HTERT RPE-1 (cell line): Measurements from ENCODE around the gene NCKAP5.

Experiments
- in situ Hi-C: fragments of 300-500 bp; cut with MboI; formaldehyde crosslinking; loops from 4 replicates; pipeline ENCODE4 v1.14.3; 2020; ENCODE audit warnings: low sequenced_read_pairs

The NCKAP5 gene

DNA sequence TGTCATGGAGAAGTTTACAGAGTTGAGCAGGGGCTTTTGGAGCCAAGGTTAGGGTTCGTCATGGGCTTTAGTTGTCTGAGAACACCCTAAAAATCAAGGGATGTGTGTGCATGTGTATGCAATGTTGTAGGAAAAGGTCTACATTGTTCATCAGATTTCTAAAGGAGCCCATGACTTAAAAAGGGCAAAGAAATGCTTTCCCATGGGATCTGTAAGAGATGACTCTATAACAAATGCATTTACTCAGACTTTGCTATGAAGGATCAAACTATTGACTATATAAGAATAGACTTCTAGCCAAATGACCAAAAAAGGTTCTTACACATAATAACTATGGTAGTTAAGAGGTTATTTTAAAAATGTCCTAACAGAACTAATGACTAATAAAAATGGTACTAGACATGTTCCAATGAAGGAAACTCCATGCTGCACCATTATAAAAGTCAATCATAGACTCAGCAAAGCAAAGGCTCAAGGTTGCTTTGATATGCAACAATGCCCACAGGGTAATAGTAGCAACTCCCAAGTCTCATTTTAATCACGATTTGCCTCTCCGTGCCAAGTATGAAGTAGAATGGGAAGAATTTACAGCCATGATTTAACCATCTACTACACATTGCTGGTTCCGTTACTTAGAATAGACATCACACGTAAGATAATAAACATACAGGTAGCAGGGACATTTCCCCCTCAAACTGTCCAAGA lies 158.5 kb downstream of the NCKAP5 start:
- in situ Hi-C loops: no loop called here

DNA sequence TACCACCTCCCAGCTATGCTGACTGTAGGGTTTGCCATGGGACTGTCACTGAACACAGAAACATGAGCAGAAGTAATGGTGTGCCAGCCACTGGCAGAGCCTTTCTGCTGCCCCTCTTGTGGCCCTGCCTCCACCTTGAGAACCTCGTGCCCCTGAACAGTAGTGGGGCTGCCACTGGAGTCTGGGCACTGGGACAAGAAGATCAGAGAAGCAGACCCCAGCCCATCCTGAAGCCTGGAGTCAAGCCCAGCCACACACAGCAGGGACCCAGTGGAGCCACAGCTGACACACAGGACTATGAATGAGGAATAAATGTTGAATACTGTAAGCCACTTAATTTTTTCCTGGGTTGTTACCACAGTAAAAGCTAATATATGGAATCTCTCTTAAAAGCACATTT lies 159.6 kb downstream of the NCKAP5 start:
- in situ Hi-C loops: no loop called here

DNA sequence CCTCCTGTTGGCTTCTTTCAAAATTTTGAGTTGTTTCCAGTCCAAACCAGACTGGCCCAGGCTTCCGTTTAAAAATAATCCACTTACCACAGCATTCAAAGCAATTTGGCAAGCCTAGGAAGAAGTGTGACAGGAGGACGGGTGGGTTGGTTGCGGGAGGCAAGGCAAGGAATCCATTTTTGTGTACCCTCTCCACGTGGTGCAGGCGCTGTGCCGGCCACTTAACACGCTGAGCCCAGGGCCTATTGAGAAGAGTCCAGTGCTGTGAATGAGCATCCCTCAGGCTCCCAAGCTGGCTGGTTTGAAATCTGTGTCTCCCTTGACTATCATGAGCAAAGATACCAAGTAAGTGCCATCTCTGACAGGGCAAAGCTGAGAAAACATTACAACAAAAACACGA lies 160.9 kb downstream of the NCKAP5 start:
- in situ Hi-C loops: no loop called here

DNA sequence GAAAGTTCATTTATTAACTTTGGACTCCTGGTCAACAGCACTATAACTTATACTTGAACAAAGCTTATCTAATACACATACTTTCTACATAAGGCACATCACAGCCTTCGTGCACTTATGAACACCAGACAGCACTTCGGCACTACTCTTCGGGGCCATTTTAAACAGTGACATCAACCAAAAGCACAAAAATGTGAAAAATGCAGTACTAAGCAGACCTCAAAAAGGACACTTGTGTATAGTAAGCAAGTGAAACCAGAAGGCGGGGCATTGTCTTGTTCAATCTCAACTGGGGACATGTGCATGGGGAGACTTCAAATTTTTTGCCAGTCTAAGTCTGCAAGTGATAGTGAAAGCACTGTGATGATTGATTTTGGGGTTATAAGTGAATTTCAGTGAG lies 163.0 kb downstream of the NCKAP5 start:
- in situ Hi-C loops: no loop called here

DNA sequence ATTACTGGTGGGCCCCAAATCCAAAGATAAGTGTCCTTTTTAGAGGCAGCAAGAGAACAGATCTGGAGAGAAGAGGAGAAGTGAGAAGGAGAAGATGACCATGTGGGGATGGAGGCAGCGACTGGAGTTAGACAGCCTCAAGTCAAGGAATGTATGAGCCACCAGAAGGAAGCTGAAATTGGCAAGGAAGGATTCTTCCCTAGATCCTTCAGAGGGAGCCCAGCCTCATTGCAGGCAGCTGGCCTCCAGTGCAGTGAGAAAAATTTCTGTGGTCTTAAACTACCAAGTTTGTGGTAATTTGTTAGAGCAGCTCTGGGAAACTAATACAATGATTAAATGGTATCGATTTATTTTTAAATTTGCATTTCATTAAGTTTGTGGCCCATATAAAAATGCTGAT lies 167.9 kb downstream of the NCKAP5 start:
- in situ Hi-C loops: no loop called here

DNA sequence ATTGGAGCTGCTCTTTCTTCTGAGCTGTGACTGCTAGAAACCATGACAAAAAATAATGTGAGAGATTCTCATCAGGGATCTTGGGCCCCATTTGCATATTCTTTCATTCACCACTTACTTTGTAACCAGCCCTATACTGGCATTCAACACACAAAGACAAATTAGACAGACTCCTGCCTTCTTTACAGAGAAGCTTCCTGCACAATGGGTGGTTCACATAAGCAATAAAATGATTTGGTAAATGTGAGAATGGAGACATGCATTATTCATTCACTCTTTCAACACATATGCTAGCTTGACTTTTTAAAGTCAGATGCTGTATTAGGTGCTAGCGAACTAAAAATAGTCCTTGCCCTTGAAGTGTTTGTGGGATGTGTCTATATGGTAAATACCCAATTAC lies 174.4 kb downstream of the NCKAP5 start:
- in situ Hi-C loops: no loop called here

DNA sequence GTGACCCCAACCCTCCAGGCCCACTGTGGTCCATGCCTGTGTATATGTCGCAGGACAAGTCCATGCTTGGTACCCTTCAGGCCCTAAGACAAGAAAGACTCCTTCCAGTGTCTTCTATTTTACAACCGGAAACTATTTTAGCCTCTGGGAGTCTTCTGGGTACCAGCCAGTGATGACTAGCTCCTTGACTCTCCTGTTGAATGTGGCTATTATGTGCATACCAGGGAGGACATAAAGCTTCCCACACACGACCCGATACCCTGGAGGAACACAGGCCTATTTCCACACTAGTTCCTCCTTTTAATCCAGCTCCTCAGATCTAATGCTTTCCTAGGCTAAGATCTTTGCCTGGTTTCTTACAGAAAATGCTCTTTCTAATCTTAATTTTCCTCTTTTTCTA lies 178.1 kb downstream of the NCKAP5 start:
- in situ Hi-C loops: no loop called here

DNA sequence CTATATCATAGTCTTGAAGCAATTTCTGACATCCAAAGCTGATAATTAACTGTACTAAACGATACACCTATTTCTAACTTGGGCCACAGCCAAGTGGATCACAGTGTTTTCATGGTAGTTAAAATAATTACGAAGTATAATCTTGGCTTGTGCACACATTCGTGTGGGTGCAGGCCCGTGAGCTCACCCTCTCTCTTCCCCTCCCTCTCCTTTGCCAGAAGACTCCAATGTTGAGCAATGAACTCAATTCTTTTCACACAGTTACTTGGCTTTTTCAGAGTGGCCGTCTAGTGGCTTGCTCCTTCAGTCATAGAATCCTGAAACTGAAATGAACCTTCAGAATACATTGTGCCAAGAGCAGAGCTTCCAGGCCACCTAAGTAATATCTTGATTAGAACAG lies 178.7 kb downstream of the NCKAP5 start:
- in situ Hi-C loops: no loop called here

DNA sequence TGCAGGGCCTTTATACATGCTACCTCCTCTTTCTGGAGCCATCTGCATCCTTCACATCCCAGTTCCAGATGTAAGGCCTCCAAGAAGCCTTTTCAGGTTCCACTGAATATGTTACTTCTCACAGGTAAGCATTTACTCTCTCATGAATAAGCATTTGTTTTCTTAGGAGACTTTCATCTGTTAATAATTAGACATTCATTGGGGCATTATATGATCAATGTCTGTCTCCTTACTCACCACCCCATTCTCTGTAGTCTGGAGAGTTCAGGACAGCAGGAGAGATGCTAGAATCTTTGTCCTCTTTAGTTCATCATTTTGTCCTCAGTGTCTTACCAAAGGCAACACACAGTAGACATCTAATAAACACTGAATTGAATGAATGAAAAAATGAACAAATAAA lies 185.7 kb downstream of the NCKAP5 start:
- in situ Hi-C loops: no loop called here

DNA sequence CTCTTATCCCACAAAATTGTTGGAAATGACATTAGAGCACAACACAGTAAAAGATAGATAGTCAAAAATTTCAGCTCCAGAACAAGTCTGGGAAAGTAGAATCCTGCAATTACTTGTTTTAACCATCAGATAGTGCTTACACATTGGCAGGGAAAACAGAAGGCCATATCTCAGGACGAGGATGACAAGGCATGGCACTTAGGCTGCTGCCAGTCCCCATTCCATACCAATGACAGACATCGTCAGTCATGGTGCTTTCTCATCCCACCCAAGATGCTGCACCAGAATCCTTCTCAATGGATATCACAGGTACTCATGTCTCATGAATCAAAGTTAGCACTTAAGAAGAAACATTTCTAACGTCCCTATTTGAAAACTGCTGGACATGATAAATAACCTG lies 187.3 kb downstream of the NCKAP5 start:
- in situ Hi-C loops: no loop called here

DNA sequence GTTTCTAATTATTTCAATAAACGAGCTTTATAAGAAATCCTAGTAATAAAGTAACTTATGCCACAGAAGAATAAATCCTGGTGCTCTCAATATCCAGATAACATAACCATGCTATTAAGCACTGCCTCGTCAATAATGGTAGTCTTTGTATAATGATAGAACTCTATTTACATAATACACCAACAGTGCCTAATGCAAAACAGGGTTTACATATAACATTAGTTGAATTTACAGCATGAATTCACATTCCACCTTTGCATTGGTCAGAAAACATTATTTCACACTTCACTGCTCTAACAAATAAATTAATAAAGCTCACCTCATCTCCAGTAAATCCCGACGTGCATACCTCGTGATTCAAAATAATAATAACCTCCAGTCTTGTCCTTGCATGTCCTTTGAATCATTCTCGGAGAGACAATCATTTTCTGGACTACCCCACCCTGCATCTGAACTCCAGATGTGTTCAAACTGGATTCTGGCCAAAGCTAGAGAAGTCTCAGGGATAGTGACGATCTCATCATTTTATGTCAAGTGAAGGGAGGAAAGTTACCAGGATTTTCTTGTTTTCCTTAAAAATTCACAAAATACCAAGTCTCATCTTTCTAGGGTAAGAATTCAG lies 189.2 kb downstream of the NCKAP5 start:
- in situ Hi-C loops: no loop called here

DNA sequence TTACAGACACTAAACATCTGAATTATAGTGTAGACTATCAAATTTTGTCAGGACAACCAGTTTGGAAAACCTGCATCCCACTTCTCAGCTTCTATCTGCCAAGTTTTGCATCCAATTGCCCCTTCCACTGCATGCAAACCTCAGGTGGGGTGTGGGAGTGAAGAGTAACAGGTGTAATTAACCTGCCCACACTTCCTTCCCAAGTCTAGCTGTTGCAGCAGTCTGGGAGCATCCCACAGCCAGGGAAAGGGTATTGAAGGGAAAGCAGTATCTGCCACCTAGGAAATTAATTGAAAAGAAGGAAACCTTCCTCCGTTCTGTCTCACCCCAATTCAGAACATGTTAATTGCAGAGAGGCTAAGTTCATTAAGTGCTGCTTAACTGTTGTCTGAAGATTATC lies 189.9 kb downstream of the NCKAP5 start:
- in situ Hi-C loops: no loop called here

DNA sequence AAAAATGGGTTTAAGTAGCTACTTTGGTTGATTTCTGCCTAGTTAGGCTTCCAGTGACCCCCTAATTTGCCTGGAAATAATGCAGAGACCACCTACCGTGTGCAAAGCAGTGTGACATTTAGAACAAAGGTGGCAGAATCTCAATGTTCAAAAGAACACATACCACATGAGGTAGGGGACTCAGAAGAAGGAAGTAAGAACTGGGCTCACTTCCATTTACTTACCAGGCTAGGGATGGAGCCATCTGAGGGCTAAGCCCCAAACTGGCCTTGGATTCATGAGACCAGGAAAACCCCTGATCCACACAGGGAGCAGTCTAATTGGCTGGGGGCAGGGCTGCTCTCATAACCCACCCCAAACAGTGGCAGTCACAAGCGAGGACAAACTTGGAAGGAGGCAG lies 190.7 kb downstream of the NCKAP5 start:
- in situ Hi-C loops: no loop called here

DNA sequence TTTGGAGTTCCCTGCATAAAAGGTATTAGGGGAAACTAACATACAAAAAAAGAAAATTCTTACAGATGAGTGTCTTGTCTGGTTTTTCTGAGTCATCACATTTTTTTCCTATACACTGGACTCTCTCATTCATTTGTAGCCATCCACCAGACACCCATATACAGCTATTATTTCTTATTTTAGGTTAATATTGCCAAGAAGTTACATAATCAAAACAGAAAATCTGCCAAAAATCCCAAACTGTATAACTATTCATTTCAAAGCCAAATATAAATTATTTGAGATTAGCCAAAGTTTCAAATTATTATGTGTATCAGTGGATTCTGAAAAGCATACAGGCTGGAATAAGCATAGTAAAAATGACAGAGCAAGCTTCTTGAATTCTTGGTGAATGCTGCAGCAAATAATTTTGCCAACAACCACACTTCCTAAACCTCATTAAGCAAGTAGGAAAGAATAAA lies 191.2 kb downstream of the NCKAP5 start:
- in situ Hi-C loops: no loop called here

DNA sequence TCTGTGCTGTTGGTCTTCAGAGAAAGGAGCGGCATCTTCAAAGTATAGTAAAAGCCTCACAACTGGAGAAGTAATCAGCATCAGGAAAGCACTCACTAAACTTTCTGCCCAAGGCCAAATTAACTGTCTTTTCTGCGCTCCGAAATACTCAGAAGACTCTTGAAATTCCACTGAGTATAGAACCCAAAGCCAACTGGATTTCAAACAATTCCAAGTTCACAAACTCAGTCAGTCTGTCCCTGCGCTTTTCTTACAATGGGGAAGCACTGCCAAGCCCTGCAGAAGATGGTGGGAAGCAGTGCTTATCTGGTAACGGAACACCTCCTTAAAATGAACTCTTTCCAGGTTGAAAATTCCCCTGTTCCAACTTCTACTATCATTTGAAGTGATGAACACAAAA lies 193.5 kb downstream of the NCKAP5 start:
- in situ Hi-C loops: no loop called here

DNA sequence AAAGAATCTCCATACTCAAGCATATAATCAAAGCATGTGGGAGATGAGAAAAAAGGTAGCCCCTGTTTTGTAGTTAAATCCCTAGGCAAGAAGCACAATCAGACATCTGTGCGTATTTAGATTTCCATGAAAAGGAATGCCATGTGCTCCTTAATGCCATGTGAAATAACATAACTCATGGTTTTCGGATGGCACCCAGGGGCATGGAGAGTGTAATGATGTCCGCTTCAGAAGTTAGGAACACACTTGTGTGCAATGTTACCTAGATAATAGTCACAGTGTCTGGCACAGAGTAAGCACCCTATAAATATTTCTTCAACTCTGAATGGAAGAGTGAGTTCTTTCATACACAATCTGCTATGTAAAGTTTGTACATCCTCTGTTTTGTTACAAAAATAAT lies 197.0 kb downstream of the NCKAP5 start:
- in situ Hi-C loops: no loop called here

DNA sequence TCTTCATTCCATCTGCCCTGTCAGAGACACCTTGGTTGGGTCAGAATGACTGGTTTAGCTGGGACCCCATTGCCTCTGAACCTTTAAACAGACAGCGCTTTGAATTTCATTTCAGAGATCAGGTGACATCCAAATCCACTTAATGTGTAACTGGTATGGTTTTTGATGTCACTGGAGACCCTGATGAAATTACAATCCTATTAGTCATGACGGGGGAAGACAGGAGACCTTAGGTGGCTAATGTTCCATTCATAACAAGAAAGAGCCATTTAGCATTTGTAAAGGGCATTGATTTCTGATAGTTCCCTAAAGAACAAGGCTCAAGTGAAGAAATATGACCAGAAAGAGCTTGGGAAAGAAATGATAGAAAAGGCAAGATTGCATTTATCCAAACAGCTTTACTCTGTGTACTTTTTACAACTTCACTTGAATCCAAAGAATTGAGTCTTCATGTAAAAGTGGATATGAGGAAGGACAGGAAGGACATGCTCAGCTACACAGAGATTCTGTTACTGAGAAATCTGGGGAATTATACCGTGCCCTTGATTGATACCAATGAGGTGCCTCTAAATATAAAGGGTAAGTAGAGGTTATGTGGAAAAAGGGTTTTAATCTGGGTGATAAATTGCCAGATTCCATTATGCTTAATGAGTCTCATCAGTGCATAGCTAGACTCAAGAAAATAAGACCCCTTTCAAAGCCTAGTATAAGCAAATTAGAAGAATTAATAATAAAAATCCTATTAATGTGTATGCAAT lies 198.2 kb downstream of the NCKAP5 start:
- in situ Hi-C loops: no loop called here

DNA sequence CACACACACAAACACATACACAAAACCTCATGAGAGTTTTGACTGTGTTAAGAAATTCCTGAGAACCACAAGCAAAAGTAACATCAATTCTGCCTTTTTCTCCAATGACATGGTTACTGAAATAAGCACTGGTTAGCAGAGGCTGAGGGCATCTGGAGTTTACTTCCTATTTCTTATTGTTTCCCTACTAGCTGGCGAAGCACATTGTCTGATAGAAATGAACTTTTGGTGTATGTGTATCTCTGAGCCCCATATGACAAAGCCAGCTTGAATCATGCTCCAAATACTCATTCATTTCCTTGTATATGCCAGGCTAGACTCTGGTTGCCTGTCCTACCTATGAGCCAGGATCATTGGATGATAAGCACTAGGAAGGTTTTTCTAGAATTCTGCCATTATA lies 203.1 kb downstream of the NCKAP5 start:
- in situ Hi-C loops: no loop called here

DNA sequence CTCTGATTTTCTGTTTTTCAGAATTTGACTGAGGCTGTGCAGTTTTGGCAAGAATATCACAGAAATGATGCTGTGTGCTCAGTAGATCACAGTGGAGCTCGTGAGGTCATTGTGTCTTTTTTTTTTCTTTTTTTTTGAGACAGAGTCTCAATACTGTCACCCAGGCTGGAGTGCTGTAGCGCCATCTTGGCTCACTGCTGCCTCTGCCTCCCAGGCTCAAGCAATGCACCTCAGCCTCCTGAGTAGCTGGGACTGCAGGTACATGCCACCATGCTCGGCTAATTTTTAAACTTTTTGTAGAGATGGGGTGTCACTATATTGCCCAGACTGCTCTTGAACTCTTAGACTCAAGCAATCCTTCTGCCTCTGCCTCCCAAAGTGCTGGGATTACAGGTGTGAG lies 203.6 kb downstream of the NCKAP5 start:
- in situ Hi-C loops: no loop called here

DNA sequence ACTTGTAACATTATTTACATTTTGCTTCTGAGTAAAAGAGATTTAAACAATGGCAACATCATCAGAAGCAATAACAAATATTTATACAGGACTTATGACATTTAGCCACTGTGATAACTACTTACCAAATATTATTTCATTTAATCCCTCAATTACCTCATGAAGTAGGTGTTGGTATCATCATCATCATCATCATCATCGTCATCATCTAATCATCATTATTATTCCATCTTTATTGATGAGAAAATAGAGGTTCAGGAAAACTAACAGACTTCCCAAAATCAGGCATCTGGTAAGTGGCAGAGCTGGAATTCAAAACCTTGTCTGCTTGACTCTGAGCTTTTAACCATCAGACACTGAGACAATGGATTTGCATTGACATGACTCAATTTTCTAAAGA lies 204.4 kb downstream of the NCKAP5 start:
- in situ Hi-C loops: no loop called here

DNA sequence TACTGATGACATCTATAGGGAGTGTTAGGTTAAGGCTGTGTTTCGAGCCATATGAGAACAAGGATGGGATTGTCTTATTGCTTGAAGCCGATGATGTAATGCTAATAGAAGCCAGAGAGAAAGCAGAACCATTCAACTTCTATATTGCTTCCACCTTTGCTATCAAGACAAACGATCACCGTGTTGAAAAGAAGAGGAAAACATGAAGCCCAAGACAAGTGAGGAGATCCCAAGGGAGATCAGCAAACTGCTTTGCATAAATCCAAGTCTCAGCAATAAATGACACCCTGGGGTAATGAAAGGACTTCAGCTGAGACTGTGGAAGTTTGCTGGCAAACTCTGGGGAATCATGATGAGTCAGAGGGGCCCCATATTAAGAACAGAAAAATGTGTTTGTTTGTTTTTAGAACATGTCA lies 206.2 kb downstream of the NCKAP5 start:
- in situ Hi-C loops: no loop called here

DNA sequence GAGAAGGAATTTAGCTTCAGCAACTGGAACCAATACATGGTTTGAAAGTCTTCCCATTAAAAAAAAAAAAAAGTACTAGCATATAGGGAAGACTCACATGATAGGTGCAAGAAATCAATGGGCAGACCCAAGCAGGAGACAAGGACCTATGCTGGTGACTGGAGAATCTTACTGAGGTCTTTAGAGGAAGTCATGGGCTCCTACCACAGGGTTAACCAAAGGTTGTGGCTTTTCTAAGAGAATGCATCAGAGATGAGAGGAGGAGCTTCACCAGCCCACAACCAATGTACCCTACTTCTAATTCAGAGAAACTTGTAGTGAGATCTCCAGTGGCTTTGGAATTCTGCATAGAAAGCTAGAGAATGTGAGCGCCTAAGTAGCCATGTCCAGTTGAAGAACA lies 207.4 kb downstream of the NCKAP5 start:
- in situ Hi-C loops: no loop called here
